BJ (cell line): ENCODE measurements around the gene ZNF148. TPM values are rescaled to one million over a fixed set of nuclear protein-coding genes. Genes with fewer than 3 reads are reported as not detected.

Experiments
- CTCF ChIA-PET: fragments of 350-600 bp; formaldehyde crosslinking; extraction: SDS; loops from one replicate; lab custom pipeline; 2021; ENCODE audit warnings: antibody characterized with exemption, inconsistent platforms; lab: Yijun Ruan, JAX
- POLR2A ChIA-PET: fragments of 300-600 bp; sonication (Branson Sonifier 250); formaldehyde crosslinking; extraction: SDS; loops from one replicate; lab custom pipeline; 2021; ENCODE audit warnings: antibody characterized with exemption; lab: Charles Lee
- DNase-seq: peaks from one replicate; pipeline ENCODE4 v3.0.0-alpha.2; 2011; ENCODE audit warnings: low read depth
- H3K27me3 ChIP-seq: 2 replicates; pipeline ENCODE4 v1.6.0; 2011; ENCODE audit warnings: low read length; ENCODE audit not compliant: control insufficient read depth, insufficient read depth
- H3K36me3 ChIP-seq: 2 replicates; pipeline ENCODE4 v1.5.1; 2011; ENCODE audit warnings: low read length; ENCODE audit not compliant: control insufficient read depth, insufficient read depth
- H3K4me3 ChIP-seq: 2 replicates; pipeline ENCODE4 v1.5.1; 2011; ENCODE audit warnings: low read depth, mild to moderate bottlenecking, control low read depth, low read length
- polyA plus RNA-seq: library from polyadenylated mRNA; depleted of rRNA; stranded (reverse); fragments of >200 nt; gene quantifications from 2 replicates; pipeline ENCODE4 v1.2.3, GENCODE V29; 2011
- TF ChIP-seq, protein P1 (sequence below): IDR thresholded peaks from 2 replicates; pipeline ENCODE4 v1.5.1; 2011; ENCODE audit warnings: low read depth, mild to moderate bottlenecking, control low read depth, inconsistent platforms, low read length, moderate library complexity; ENCODE audit not compliant: insufficient read depth

Gene ZNF148
- polyA plus RNA-seq, 1 experiment: 18.4 TPM

DNA sequence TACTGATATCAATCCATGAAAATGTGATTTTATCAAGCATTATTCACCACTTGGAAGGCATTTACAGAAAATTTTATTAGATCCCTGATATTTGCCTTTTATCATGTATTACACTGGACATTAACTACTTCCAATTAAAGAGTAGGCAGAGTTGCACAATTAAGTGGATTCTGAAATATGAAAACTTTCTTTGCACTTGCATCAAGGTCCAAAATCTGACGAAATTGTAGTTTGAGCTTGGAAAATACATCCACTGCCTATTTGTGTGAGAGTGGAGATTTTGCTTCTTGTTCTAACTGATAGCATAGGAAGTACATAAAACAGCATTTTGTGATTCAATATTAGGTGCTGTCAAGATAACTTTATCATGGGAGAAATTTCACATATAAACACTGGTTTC lies 113.0 kb downstream of the ZNF148 start:
- TF ChIP-seq, protein P1, sequence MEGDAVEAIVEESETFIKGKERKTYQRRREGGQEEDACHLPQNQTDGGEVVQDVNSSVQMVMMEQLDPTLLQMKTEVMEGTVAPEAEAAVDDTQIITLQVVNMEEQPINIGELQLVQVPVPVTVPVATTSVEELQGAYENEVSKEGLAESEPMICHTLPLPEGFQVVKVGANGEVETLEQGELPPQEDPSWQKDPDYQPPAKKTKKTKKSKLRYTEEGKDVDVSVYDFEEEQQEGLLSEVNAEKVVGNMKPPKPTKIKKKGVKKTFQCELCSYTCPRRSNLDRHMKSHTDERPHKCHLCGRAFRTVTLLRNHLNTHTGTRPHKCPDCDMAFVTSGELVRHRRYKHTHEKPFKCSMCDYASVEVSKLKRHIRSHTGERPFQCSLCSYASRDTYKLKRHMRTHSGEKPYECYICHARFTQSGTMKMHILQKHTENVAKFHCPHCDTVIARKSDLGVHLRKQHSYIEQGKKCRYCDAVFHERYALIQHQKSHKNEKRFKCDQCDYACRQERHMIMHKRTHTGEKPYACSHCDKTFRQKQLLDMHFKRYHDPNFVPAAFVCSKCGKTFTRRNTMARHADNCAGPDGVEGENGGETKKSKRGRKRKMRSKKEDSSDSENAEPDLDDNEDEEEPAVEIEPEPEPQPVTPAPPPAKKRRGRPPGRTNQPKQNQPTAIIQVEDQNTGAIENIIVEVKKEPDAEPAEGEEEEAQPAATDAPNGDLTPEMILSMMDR: no peak
- Histone ChIP-seq H3K27me3 (no peaks in the 10 kb centered on the region), H3K36me3 (no peaks in the 10 kb centered on the region), H3K4me3 (no peak overlapping the region)
- CTCF ChIA-PET: interaction anchor here (2.0 kb wide), 1 partner anchor 11 kb away, joined by 5 read pairs; no protein-coding TSS in a partner anchor
- POLR2A ChIA-PET: no interaction called here
- no peak for DNase-seq

DNA sequence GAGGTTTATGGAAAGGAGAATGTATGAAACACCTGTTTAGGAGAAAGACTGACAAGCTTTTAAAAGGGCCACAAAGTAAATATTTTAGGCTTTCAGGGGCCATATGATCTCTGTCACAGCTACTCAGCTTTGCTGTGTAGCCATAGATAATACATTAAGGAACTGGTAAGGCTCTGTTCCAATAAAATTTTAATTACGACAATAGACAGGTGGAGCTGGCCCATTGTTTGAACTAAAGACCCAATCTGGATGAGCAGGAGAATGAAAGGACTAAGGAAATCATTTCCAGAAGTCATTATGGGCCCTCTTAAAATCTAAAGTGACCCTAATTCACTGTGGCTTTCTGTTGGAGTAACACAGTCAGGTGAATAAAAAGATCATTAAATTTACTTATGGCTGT lies 114.1 kb downstream of the ZNF148 start:
- DNase-seq: no peak
- H3K36me3 ChIP-seq: no peaks in the 10 kb centered on the region
- POLR2A ChIA-PET: no interaction called here
- no peaks in the 10 kb centered on the region for H3K27me3 ChIP-seq
- CTCF ChIA-PET: interaction anchor here (0.6 to 2.0 kb wide), 2 partner anchors 12 to 17 kb away, joined by 3 to 5 read pairs; no protein-coding TSS in a partner anchor
- TF ChIP-seq, protein P1: no peak
- H3K4me3 ChIP-seq: no peak overlapping the region

DNA sequence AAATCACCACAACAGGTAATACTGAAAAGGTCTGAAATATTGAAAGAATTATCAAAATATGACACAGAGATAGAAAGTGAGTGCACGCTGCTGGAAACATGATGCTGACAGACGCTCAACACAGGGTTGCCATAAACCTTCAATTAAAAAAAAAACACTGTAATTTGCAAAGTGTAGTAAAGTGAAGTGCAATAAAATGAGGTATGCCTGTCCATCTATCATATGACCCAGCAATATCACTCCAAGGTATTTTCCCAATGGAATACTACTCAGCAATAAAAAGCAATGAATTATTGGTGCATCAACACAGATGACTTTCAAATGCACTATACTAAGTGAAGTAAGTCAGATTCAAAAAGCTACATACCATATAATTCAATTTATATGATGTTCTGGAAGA lies 115.0 kb downstream of the ZNF148 start:
- Histone ChIP-seq H3K36me3 (no peaks in the 10 kb centered on the region), H3K4me3 (no peak overlapping the region), H3K27me3 (no peaks in the 10 kb centered on the region)
- TF ChIP-seq, protein P1: no peak
- ChIA-PET CTCF (no interaction called here), POLR2A (no interaction called here)
- no peak for DNase-seq

DNA sequence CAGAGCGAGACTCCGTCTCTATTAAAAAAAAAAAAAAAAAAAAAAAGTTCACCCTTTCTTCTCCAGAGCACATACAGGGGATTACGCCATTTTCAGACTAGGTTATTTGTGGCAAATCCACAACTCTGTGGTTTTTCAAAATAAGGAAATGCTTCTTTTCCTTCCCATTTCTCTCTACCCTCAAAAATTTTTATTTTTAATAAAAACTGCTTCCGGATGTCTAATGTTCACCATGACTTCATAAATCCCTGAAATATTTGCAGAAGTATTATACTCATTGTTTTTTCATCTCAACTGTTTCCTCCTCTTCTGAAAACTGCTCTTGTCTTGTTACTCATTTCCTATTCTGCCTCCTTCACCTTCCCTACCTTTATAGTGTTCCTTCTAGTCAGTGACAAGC lies 117.6 kb downstream of the ZNF148 start:
- Histone ChIP-seq H3K36me3 (no peaks in the 10 kb centered on the region), H3K4me3 (no peak overlapping the region), H3K27me3 (no peaks in the 10 kb centered on the region)
- ChIA-PET POLR2A (no interaction called here), CTCF (no interaction called here)
- no peak for DNase-seq
- TF ChIP-seq, protein P1: no peak

DNA sequence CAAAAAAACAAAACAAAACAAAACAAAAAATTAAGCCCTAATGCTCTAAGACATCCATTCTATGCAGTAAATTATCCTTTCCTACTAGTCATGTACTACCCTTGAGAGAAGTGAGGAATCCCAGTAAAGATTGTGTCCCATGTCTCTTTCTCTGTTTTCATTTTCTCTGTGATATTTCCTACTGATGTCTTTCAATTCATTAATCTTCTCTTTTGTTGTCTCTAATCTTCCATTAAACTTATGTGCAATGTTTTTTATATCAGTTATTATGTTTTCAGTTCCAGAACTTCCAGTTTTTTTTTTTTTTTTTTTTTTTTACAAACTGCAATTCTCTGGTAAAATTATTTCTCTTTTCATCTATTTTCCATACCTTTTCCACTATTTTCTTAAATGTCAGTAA lies 118.5 kb downstream of the ZNF148 start:
- Histone ChIP-seq H3K27me3 (no peaks in the 10 kb centered on the region), H3K4me3 (no peak overlapping the region), H3K36me3 (no peaks in the 10 kb centered on the region)
- ChIA-PET CTCF (no interaction called here), POLR2A (no interaction called here)
- DNase-seq: no peak
- TF ChIP-seq, protein P1: no peak
